Limb (tissue), 2 donors: ENCODE results near the gene MKX.

Experiments used
- DNase-seq, 2 donors: peaks; one replicate each; pipeline ENCODE4 v3.0.0-alpha.2; 2016; ENCODE audit errors: extremely low spot score in 2 of 2

Gene MKX

GRCh38 chr10:27745732-27746396 is at the start of gene MKX:
Gene MKX, minus strand, starts transcription at chr10:27745819. Its CDS starts 2,404 bp downstream, at chr10:27743415.
- DNase-seq: peak in 1 of 2 donors; percentile 91

- no peak for DNase-seq
These were observed 48.5 kb upstream of the MKX start for GRCh38 chr10:27794157-27794556.

- DNase-seq: no peak
These were observed 46.6 kb upstream of the MKX start for GRCh38 chr10:27792216-27792615.

- DNase-seq: no peak
These were observed 38.7 kb upstream of the MKX start for GRCh38 chr10:27784272-27784671.

- no peak for DNase-seq
These were observed 38.0 kb upstream of the MKX start for GRCh38 chr10:27783660-27784059.

GRCh38 chr10:27779462-27780015 is 33.9 kb upstream of the MKX start:
- no peak for DNase-seq

- DNase-seq: peak in 1 of 2 donors; percentile 8
These were observed 29.2 kb upstream of the MKX start for GRCh38 chr10:27774831-27775230.

GRCh38 chr10:27771231-27771630 is 25.6 kb upstream of the MKX start:
- DNase-seq: no peak

- no peak for DNase-seq
These were observed 24.6 kb upstream of the MKX start for GRCh38 chr10:27770181-27770580.

GRCh38 chr10:27760867-27761266 is 15.2 kb upstream of the MKX start:
- no peak for DNase-seq

GRCh38 chr10:27759483-27760272 is 14.1 kb upstream of the MKX start:
- no peak for DNase-seq

GRCh38 chr10:27752673-27753237 is 7.1 kb upstream of the MKX start:
- no peak for DNase-seq

GRCh38 chr10:27748601-27749000 is 3.0 kb upstream of the MKX start:
- no peak for DNase-seq

- DNase-seq: peak in 1 of 2 donors; percentile 35
These were observed 1.5 kb upstream of the MKX start for GRCh38 chr10:27747096-27747451.

GRCh38 chr10:27746397-27747095 is 927 bp upstream of the MKX start:
- no peak for DNase-seq

- DNase-seq: peak in 1 of 2 donors; percentile 61
These were observed 552 bp downstream of the MKX start for GRCh38 chr10:27744802-27745731.

GRCh38 chr10:27743877-27744801 is 1.5 kb downstream of the MKX start:
- DNase-seq: peak in 1 of 2 donors; percentile 72

GRCh38 chr10:27743012-27743876 is 2.4 kb downstream of the MKX start:
- DNase-seq: peak in 1 of 2 donors; percentile 70
